Common myeloid progenitor, CD34-positive (primary cell): ENCODE measurements around the gene CYP19A1.
A peak's percentile ranks its signal among the peaks of the same experiment; 100 is the strongest.

Source experiments
- CTCF ChIA-PET: fragments of 350-600 bp; sonication (Branson Sonifier 250); formaldehyde crosslinking; loops from one replicate; lab custom pipeline; 2021; ENCODE audit warnings: antibody characterized with exemption; lab: Charles Lee
- POLR2A ChIA-PET: fragments of 350-600 bp; sonication (Branson Sonifier 250); formaldehyde crosslinking; loops from one replicate; lab custom pipeline; 2021; ENCODE audit warnings: antibody characterized with exemption; lab: Charles Lee
- DNase-seq, 3 donors: peaks; one replicate each; pipeline versions ENCODE4 v3.0.0 to v3.0.0-alpha.2; 2013
- H3K27ac ChIP-seq, 2 experiments: 1 replicate in 1 of 2; 2 replicates in 1 of 2; pipeline ENCODE4 v1.7.0; 2013; ENCODE audit warnings: inconsistent platforms in 2 of 2, low read length in 2 of 2, mild to moderate bottlenecking in 2 of 2, low read depth in 1 of 2, moderate library complexity in 1 of 2; ENCODE audit not compliant: severe bottlenecking in 2 of 2, insufficient read depth in 1 of 2, poor library complexity in 1 of 2
- H3K27me3 ChIP-seq, 5 experiments: replicated peaks in 2 of 5; 1 replicate in 3 of 5; 2 replicates in 2 of 5; pipeline versions ENCODE4 v1.6.1 to v1.7.0; 2013; ENCODE audit warnings: low read length in 4 of 5, mild to moderate bottlenecking in 2 of 5, moderate library complexity in 2 of 5, inconsistent platforms in 1 of 5; ENCODE audit not compliant: insufficient read depth in 5 of 5, control insufficient read depth in 4 of 5
- H3K36me3 ChIP-seq, 4 experiments: 1 replicate in 2 of 4; 2 replicates in 2 of 4; pipeline versions ENCODE4 v1.6.1 to v1.7.0; 2013; ENCODE audit warnings: low read length in 3 of 4, control low read depth in 1 of 4, mild to moderate bottlenecking in 1 of 4; ENCODE audit not compliant: control insufficient read depth in 4 of 4, insufficient read depth in 4 of 4
- H3K4me1 ChIP-seq, 4 experiments: 1 replicate in 3 of 4; 2 replicates in 1 of 4; pipeline versions ENCODE4 v1.6.1 to v1.7.1; 2013; ENCODE audit warnings: low read length in 3 of 4, mild to moderate bottlenecking in 3 of 4, control low read depth in 1 of 4, inconsistent platforms in 1 of 4, moderate library complexity in 1 of 4; ENCODE audit not compliant: control insufficient read depth in 4 of 4, insufficient read depth in 4 of 4; ENCODE audit errors: control extremely low read depth in 1 of 4
- H3K4me3 ChIP-seq, 7 experiments: 1 replicate in 4 of 7; 2 replicates in 3 of 7; pipeline versions ENCODE4 v1.5.1 to v1.7.0; 2013; ENCODE audit warnings: mild to moderate bottlenecking in 7 of 7, low read length in 6 of 7, moderate library complexity in 6 of 7, inconsistent platforms in 2 of 7, low read depth in 2 of 7, control low read depth in 1 of 7; ENCODE audit not compliant: insufficient read depth in 4 of 7, control insufficient read depth in 1 of 7; ENCODE audit errors: extremely low read depth in 1 of 7
- H3K9me3 ChIP-seq, 5 experiments: 1 replicate in 4 of 5; 2 replicates in 1 of 5; pipeline versions ENCODE4 v1.6.1 to v1.7.1; 2013; ENCODE audit warnings: low read length in 4 of 5, mild to moderate bottlenecking in 2 of 5, inconsistent platforms in 1 of 5, low read depth in 1 of 5, moderate library complexity in 1 of 5; ENCODE audit not compliant: control insufficient read depth in 4 of 5, insufficient read depth in 2 of 5; ENCODE audit errors: control extremely low read depth in 1 of 5
- WGBS: methylation state at CpG from one replicate; pipeline ENCODE4 v1.1.5; 2013; ENCODE audit not compliant: insufficient coverage; 5-methylcytosine and 5-hydroxymethylcytosine counted together

Gene CYP19A1

GRCh38 chr15:51186181-51186705 lies 152.2 kb downstream of the CYP19A1 start:
- POLR2A ChIA-PET: no interaction called here
- no CpG with 5 or more reads among the region's 5 CpGs for WGBS
- Histone ChIP-seq H3K4me3 (no peak overlapping the region), H3K27me3 (peaks cover 0 to 4% (median 0%) of the 10 kb centered on the region in 5 experiments), H3K36me3 (no peaks in the 10 kb centered on the region), H3K27ac (no peak overlapping the region), H3K4me1 (peaks cover 0 to 8% (median 1%) of the 10 kb centered on the region in 4 experiments), H3K9me3 (no peaks in the 10 kb centered on the region)
- CTCF ChIA-PET: interaction anchor here (1.6 kb wide), 1 partner anchor 23 kb away, joined by 6 read pairs; no protein-coding TSS in a partner anchor
- no peak for DNase-seq

- H3K27me3 ChIP-seq: peaks cover 0 to 4% (median 0%) of the 10 kb centered on the region in 5 experiments
- H3K9me3 ChIP-seq: no peaks in the 10 kb centered on the region
- WGBS: 90% methylated on average over 7 of the region's 12 CpGs
- H3K4me3 ChIP-seq: no peak overlapping the region
- H3K4me1 ChIP-seq: peaks cover 0 to 8% (median 1%) of the 10 kb centered on the region in 4 experiments
- peak; percentile 2 to 65 (median 21) for DNase-seq
- H3K27ac ChIP-seq: no peak overlapping the region
- no peaks in the 10 kb centered on the region for H3K36me3 ChIP-seq
- ChIA-PET CTCF (interaction anchor here (1.1 to 1.6 kb wide), 3 partner anchors 22 to 42 kb away, joined by 3 to 8 read pairs (median 6); no protein-coding TSS in a partner anchor), POLR2A (no interaction called here)
Measured at GRCh38 chr15:51185213-51186159, 152.9 kb downstream of the CYP19A1 start.

GRCh38 chr15:51184627-51185026 lies 153.8 kb downstream of the CYP19A1 start:
- DNase-seq: no peak
- CTCF ChIA-PET: interaction anchor here (0.9 to 1.4 kb wide), 3 partner anchors 14 to 43 kb away, joined by 3 to 8 read pairs (median 4); no protein-coding TSS in a partner anchor
- Histone ChIP-seq H3K4me1 (peaks cover 0 to 8% (median 1%) of the 10 kb centered on the region in 4 experiments), H3K27me3 (peaks cover 0 to 4% (median 0%) of the 10 kb centered on the region in 5 experiments), H3K4me3 (no peak overlapping the region), H3K9me3 (no peaks in the 10 kb centered on the region), H3K36me3 (no peaks in the 10 kb centered on the region), H3K27ac (no peak overlapping the region)
- POLR2A ChIA-PET: no interaction called here
- WGBS: 60% methylated on average over 1 of the region's 6 CpGs

- DNase-seq: no peak
- WGBS: 94% methylated on average over 4 of the region's 5 CpGs
- ChIA-PET POLR2A (no interaction called here), CTCF (interaction anchor here (1.0 kb wide), 1 partner anchor 20 kb away, joined by 3 read pairs; no protein-coding TSS in a partner anchor)
- Histone ChIP-seq H3K27me3 (peaks cover 0 to 4% (median 0%) of the 10 kb centered on the region in 5 experiments), H3K27ac (no peak overlapping the region), H3K4me3 (no peak overlapping the region), H3K4me1 (peaks cover 0 to 8% (median 1%) of the 10 kb centered on the region in 4 experiments), H3K9me3 (no peaks in the 10 kb centered on the region), H3K36me3 (no peaks in the 10 kb centered on the region)
Measured at GRCh38 chr15:51183076-51183475, 155.3 kb downstream of the CYP19A1 start.

- no peaks in the 10 kb centered on the region for H3K36me3 ChIP-seq
- H3K27ac ChIP-seq: no peak overlapping the region
- no peak overlapping the region for H3K4me3 ChIP-seq
- DNase-seq: no peak
- ChIA-PET POLR2A (no interaction called here), CTCF (no interaction called here)
- peaks cover 0 to 2% (median 0%) of the 10 kb centered on the region in 5 experiments for H3K9me3 ChIP-seq
- peaks cover 0 to 8% (median 1%) of the 10 kb centered on the region in 4 experiments for H3K4me1 ChIP-seq
- peaks cover 0 to 4% (median 0%) of the 10 kb centered on the region in 5 experiments for H3K27me3 ChIP-seq
- WGBS: no CpG with 5 or more reads among the region's 1 CpG
Measured at GRCh38 chr15:51181905-51182304, 156.5 kb downstream of the CYP19A1 start.

- 100% methylated on average over 3 of the region's 3 CpGs for WGBS
- ChIA-PET POLR2A (no interaction called here), CTCF (no interaction called here)
- H3K4me3 ChIP-seq: no peak overlapping the region
- H3K4me1 ChIP-seq: peaks cover 0 to 4% (median 0%) of the 10 kb centered on the region in 4 experiments
- peaks cover 0 to 2% (median 0%) of the 10 kb centered on the region in 5 experiments for H3K9me3 ChIP-seq
- H3K36me3 ChIP-seq: no peaks in the 10 kb centered on the region
- DNase-seq: no peak
- H3K27ac ChIP-seq: no peak overlapping the region
- H3K27me3 ChIP-seq: peaks cover 0 to 4% (median 0%) of the 10 kb centered on the region in 5 experiments
Measured at GRCh38 chr15:51181221-51181620, 157.2 kb downstream of the CYP19A1 start.
